ENCODE results near the gene SCAMP4. TPM values are rescaled to one million over a fixed set of nuclear protein-coding genes. Genes with fewer than 3 reads are reported as not detected.
"Not testable (repeated sequence)": the region's sequence is repeated elsewhere in the genome, so short reads cannot be mapped to it uniquely, and the experiment has no call there.

The SCAMP4 gene
- total RNA-seq, 1 donor from 2014 or later, result 51.6 TPM

GRCh38 chr19:1884291-1884718, 20.9 kb upstream of the SCAMP4 start:
- Mint-ChIP-seq H3K4me3 (ENCODE audit: unreplicated experiment) (peak overlapping the region; percentile 92), H3K36me3 (ENCODE audit: low read depth) (no peaks in the 10 kb centered on the region), H3K27me3 (ENCODE audit: low read depth) (no peaks in the 10 kb centered on the region), H3K9me3 (ENCODE audit: low read depth) (no peaks in the 10 kb centered on the region), H3K4me1 (ENCODE audit: low read depth) (peaks cover 32% of the 10 kb centered on the region), H3K27ac (ENCODE audit: unreplicated experiment) (peak overlapping the region; percentile 90)
- TF ChIP-seq, protein P1, sequence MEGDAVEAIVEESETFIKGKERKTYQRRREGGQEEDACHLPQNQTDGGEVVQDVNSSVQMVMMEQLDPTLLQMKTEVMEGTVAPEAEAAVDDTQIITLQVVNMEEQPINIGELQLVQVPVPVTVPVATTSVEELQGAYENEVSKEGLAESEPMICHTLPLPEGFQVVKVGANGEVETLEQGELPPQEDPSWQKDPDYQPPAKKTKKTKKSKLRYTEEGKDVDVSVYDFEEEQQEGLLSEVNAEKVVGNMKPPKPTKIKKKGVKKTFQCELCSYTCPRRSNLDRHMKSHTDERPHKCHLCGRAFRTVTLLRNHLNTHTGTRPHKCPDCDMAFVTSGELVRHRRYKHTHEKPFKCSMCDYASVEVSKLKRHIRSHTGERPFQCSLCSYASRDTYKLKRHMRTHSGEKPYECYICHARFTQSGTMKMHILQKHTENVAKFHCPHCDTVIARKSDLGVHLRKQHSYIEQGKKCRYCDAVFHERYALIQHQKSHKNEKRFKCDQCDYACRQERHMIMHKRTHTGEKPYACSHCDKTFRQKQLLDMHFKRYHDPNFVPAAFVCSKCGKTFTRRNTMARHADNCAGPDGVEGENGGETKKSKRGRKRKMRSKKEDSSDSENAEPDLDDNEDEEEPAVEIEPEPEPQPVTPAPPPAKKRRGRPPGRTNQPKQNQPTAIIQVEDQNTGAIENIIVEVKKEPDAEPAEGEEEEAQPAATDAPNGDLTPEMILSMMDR (IDR thresholded peaks at IDR 0.05), result no peak
- DNase-seq (ENCODE audit: low spot score), result no peak

DNA sequence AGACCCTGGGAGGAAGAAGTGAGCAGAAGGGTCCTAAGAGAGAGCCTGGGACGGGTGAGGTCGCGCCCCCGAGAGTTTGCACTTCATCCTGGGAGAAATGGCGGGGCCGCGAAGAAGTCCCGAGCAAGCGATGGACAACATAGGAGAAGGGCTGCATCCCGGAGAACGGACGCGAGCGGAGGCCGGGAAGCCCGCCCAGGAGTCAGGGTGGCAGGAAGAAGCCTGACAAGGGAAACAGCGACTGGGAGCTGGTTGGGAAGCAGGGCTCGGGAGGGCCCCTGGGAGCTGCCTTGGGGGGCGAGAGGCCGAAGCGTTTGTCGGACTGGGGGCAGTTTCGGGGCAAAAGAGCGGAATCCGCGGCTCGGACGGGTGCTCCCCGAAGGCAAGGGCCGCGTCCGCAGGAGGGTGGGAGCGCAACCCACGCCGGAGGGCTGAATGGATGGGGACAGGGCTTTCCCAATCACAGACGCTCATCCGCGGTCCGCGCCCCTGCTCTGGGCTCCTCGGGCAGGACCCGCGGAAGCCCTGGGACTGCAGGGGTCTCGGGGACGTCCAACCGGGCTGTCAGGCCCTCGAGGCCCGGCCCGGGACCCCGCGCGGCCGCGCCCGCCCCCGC, 20.4 kb upstream of the SCAMP4 start:
- peak overlapping the region; percentile 83 for H3K27ac Mint-ChIP-seq (ENCODE audit: unreplicated experiment)
- H3K36me3 Mint-ChIP-seq (ENCODE audit: low read depth), result no peaks in the 10 kb centered on the region
- TF ChIP-seq, protein P1 (IDR thresholded peaks at IDR 0.05), result no peak
- H3K4me3 Mint-ChIP-seq (ENCODE audit: unreplicated experiment), result peak overlapping the region; percentile 92
- DNase-seq (ENCODE audit: low spot score), result no peak
- no peaks in the 10 kb centered on the region for H3K9me3 Mint-ChIP-seq (ENCODE audit: low read depth)
- no peaks in the 10 kb centered on the region for H3K27me3 Mint-ChIP-seq (ENCODE audit: low read depth)
- H3K4me1 Mint-ChIP-seq (ENCODE audit: low read depth), result peaks cover 32% of the 10 kb centered on the region

DNA sequence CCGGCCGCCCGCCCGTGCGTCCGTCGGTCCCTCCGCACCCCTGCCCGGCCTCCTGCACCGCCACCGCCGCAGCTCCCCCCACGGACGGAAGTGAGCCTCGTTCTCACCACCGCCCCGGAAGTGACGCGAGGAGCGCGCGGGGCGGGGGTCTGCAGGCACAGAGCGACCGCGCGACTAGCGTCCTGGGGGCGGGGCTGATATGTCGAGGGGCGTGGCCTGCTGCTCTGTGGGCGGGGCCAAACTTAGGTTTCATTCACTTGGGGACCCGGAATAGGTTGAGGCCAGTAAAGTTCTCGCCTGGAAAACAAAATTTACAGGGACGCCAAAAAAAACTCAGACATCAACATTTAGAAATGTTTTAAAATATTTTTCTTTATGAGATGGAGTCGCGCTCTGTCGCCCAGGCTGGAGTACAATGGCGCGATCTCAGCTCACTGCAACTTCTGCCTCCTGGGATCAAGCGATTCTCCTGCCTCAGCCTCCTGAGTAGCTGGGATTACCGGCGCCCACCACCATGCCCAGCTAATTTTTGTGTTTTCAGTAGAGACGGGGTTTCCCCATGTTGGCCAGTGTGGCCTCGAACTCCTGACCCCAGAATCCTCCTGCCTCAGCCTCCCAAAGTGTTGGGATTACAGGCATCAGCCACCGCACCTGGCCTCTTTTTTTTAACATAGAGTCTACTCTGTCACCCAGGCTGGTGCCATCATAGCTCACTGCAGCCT, 19.6 kb upstream of the SCAMP4 start, which contains the start of gene ABHD17A:
ABHD17A (minus strand) TSS at position 99 of the 722 bp plus-strand sequence. CDS start 3,930 bp downstream, outside the sequence.
- H3K4me1 Mint-ChIP-seq (ENCODE audit: low read depth), result peaks cover 32% of the 10 kb centered on the region
- peak within 1 kb of the TSS; percentile 92 for H3K4me3 Mint-ChIP-seq (ENCODE audit: unreplicated experiment)
- not testable (repeated sequence) for H3K27me3 Mint-ChIP-seq (ENCODE audit: low read depth); H3K36me3 Mint-ChIP-seq (ENCODE audit: low read depth); H3K9me3 Mint-ChIP-seq (ENCODE audit: low read depth)
- H3K27ac Mint-ChIP-seq (ENCODE audit: unreplicated experiment), result peak within 1 kb of the TSS; percentile 83
- DNase-seq (ENCODE audit: low spot score), result peak; percentile 96

DNA sequence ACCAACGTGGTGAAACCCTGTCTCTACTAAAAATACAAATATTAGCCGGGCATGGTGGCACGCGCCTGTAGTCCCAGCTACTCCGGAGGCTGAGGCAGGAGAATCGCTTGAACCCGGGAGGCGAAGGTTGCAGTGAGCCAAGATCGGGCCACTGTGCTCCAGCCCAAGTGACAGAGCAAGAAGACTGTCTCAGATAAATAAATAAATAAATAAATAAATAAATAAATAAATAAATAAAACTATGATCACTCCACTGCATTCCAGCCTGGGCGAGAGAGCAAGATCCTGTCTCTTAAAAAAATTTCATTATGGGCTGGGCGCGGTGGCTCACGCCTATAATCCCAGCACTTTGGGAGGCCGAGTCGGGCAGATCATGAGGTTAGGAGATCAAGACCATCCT, 18.8 kb upstream of the SCAMP4 start:
- H3K9me3 Mint-ChIP-seq (ENCODE audit: low read depth); H3K27me3 Mint-ChIP-seq (ENCODE audit: low read depth); H3K4me3 Mint-ChIP-seq (ENCODE audit: unreplicated experiment); H3K36me3 Mint-ChIP-seq (ENCODE audit: low read depth); DNase-seq (ENCODE audit: low spot score); H3K27ac Mint-ChIP-seq (ENCODE audit: unreplicated experiment): not testable (repeated sequence)
- peaks cover 32% of the 10 kb centered on the region for H3K4me1 Mint-ChIP-seq (ENCODE audit: low read depth)

DNA sequence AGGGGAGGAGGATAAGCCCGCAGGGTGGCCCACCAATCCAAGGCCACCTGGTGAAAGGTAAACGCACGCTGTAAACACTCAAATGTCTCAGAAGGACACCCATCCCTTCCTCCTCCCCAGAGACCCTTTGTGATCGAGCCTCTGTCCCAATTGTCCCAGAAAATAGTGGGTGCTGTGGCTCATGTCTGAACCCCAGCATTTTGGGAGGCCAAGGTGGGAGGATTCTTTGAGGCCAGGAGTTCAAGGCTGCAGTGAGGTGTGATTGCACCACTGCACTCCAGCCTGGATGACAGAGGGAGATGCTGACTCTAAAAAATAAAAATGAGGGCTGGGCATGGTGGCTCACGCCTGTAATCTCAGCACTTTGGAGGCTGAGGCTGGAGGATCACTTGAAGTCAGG, 16.8 kb upstream of the SCAMP4 start:
- no peaks in the 10 kb centered on the region for H3K27me3 Mint-ChIP-seq (ENCODE audit: low read depth)

GRCh38 chr19:1889907-1890306, 15.3 kb upstream of the SCAMP4 start:
- H3K27ac Mint-ChIP-seq (ENCODE audit: unreplicated experiment), result no peak overlapping the region
- no peaks in the 10 kb centered on the region for H3K36me3 Mint-ChIP-seq (ENCODE audit: low read depth)
- H3K9me3 Mint-ChIP-seq (ENCODE audit: low read depth), result no peaks in the 10 kb centered on the region
- no peak for DNase-seq (ENCODE audit: low spot score)
- no peaks in the 10 kb centered on the region for H3K27me3 Mint-ChIP-seq (ENCODE audit: low read depth)
- H3K4me1 Mint-ChIP-seq (ENCODE audit: low read depth), result peaks cover 4% of the 10 kb centered on the region
- H3K4me3 Mint-ChIP-seq (ENCODE audit: unreplicated experiment), result no peak overlapping the region
- TF ChIP-seq, protein P1 (IDR thresholded peaks at IDR 0.05), result no peak

More for the DNA sequence above, 16.8 kb upstream of the SCAMP4 start:
- Mint-ChIP-seq H3K36me3 (ENCODE audit: low read depth) (no peaks in the 10 kb centered on the region), H3K4me1 (ENCODE audit: low read depth) (peaks cover 17% of the 10 kb centered on the region), H3K27ac (ENCODE audit: unreplicated experiment) (no peak overlapping the region), H3K9me3 (ENCODE audit: low read depth) (no peaks in the 10 kb centered on the region), H3K4me3 (ENCODE audit: unreplicated experiment) (no peak overlapping the region)
- TF ChIP-seq, protein P1 (IDR thresholded peaks at IDR 0.05), result no peak
- DNase-seq (ENCODE audit: low spot score), result no peak
